ENCODE results near the gene RANBP10.

The RANBP10 gene

GRCh38 chr16:67704110-67704509 is 102.2 kb downstream of the RANBP10 start:
- no peak for ATAC-seq
- TF ChIP-seq ZNF565 (CRISPR knock-in tag; conservative IDR thresholded peaks at IDR 0.05; ENCODE audit: low read depth) (no peak), ISL1 (CRISPR knock-in tag; IDR thresholded peaks at IDR 0.05) (no peak), BACH2 (CRISPR knock-in tag; IDR thresholded peaks at IDR 0.05; ENCODE audit: borderline replicate concordance) (no peak), RARB (CRISPR knock-in tag; IDR thresholded peaks at IDR 0.05) (no peak), SNAI2 (CRISPR knock-in tag; IDR thresholded peaks at IDR 0.05) (no peak), ESRRG (CRISPR knock-in tag; IDR thresholded peaks at IDR 0.05) (no peak), PPARA (CRISPR knock-in tag; IDR thresholded peaks at IDR 0.05; ENCODE audit: borderline replicate concordance) (no peak), GLIS3 (CRISPR knock-in tag; IDR thresholded peaks at IDR 0.05) (no peak), ZFP3 (CRISPR knock-in tag; IDR thresholded peaks at IDR 0.05) (no peak), CREB5 (CRISPR knock-in tag; IDR thresholded peaks at IDR 0.05; ENCODE audit: low read depth) (no peak)

- ATAC-seq, result no peak
- no peak for TF ChIP-seq ZFP30 (CRISPR knock-in tag; IDR thresholded peaks at IDR 0.05)
- no peak for TF ChIP-seq ESRRG (CRISPR knock-in tag; IDR thresholded peaks at IDR 0.05)
- no peak for TF ChIP-seq PATZ1 (CRISPR knock-in tag; IDR thresholded peaks at IDR 0.05; ENCODE audit: borderline replicate concordance)
- no peak for TF ChIP-seq TCF4 (CRISPR knock-in tag; IDR thresholded peaks at IDR 0.05; ENCODE audit: borderline replicate concordance)
These were observed 102.7 kb downstream of the RANBP10 start for GRCh38 chr16:67703626-67704025.

- ATAC-seq, result no peak
- TF ChIP-seq ISL1 (CRISPR knock-in tag; IDR thresholded peaks at IDR 0.05) (no peak), ZNF8 (CRISPR knock-in tag; IDR thresholded peaks at IDR 0.05) (no peak), CSRNP3 (CRISPR knock-in tag; IDR thresholded peaks at IDR 0.05) (no peak), GLIS3 (CRISPR knock-in tag; IDR thresholded peaks at IDR 0.05) (no peak), ARNTL (CRISPR knock-in tag; IDR thresholded peaks at IDR 0.05; ENCODE audit: borderline replicate concordance, low read depth) (no peak), CSDC2 (CRISPR knock-in tag; IDR thresholded peaks at IDR 0.05) (no peak), BACH2 (CRISPR knock-in tag; IDR thresholded peaks at IDR 0.05; ENCODE audit: borderline replicate concordance) (no peak), OSR1 (CRISPR knock-in tag; IDR thresholded peaks at IDR 0.05) (no peak), TOX (CRISPR knock-in tag; IDR thresholded peaks at IDR 0.05; ENCODE audit: borderline replicate concordance) (no peak), RARB (CRISPR knock-in tag; IDR thresholded peaks at IDR 0.05) (no peak), TSHZ2 (CRISPR knock-in tag; IDR thresholded peaks at IDR 0.05) (no peak)
These were observed 104.2 kb downstream of the RANBP10 start for GRCh38 chr16:67702130-67702529.

- no peak for ATAC-seq
- TF ChIP-seq CSRNP3 (CRISPR knock-in tag; IDR thresholded peaks at IDR 0.05) (no peak), CREB5 (CRISPR knock-in tag; IDR thresholded peaks at IDR 0.05; ENCODE audit: low read depth) (no peak), ZFP3 (CRISPR knock-in tag; IDR thresholded peaks at IDR 0.05) (no peak)
These were observed 104.9 kb downstream of the RANBP10 start for GRCh38 chr16:67701420-67701819.

Data from SK-N-SH treated with all-trans-retinoic acid at 6 μM for 48 hours (cell line).